ENCODE measurements around the gene KL. TPM values are rescaled to one million over a fixed set of nuclear protein-coding genes. Genes with fewer than 3 reads are reported as not detected.

KL gene
- total and polyA plus RNA-seq, 2 of the 8 experiments (the other 6 are each of a cell fraction or from before 2014, with no cell fraction given), result 0.02 TPM; not detected in 1

DNA sequence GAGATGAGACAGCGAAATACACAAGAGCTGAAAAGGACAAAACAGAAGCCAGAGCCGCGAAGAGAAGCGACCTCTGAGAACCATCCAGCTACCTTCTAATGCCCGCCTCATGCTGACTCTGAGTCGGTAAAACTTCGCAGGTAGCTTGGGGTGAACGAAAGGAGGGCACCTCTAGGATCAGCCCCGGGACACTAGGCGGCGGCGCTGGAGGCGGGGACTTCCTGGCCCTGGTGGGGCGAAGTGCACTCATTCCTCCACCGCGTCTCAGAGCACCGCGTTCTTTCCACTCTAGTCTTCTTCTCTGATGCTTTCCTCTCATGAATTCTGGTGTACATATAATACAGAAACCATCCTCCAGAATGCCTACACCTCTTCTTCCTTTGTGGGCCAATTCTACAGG is 50.1 kb downstream of the KL start:
- POLR2A ChIA-PET (ENCODE audit: partially characterized antibody), result no interaction called here
- no peak for FAIRE-seq

More for the DNA sequence above, 50.1 kb downstream of the KL start:
- Histone ChIP-seq H3K4me3 (ENCODE audit: extremely low read depth in 1 of 4, insufficient read depth in 2 of 4, low read depth in 3 of 4, low read length in 4 of 4) (no peak overlapping the region), H4K20me1 (replicated peaks in 1 of 2; ENCODE audit: control insufficient read depth in 1 of 2, insufficient read depth in 2 of 2, low read length in 2 of 2) (no peaks in the 10 kb centered on the region), H3K4me1 (replicated peaks in 1 of 4; ENCODE audit: control insufficient read depth in 3 of 4, insufficient read depth in 4 of 4, low read length in 3 of 4) (no peaks in the 10 kb centered on the region), H4K5ac (ENCODE audit: insufficient read length, low read depth, low read length) (no peak overlapping the region), H2BK5ac (ENCODE audit: low read depth, low read length) (no peak overlapping the region), H3K79me2 (ENCODE audit: control insufficient read depth in 1 of 2, insufficient read depth in 2 of 2, low read length in 2 of 2) (no peaks in the 10 kb centered on the region), H3K14ac (ENCODE audit: insufficient read length) (no peak overlapping the region), H3K4ac (replicated peaks; ENCODE audit: insufficient read length, low read depth, low read length) (no peak overlapping the region), H3K27me3 (replicated peaks in 1 of 4; ENCODE audit: control insufficient read depth in 3 of 4, extremely low read depth in 1 of 4, insufficient read depth in 3 of 4, low read length in 3 of 4) (no peaks in the 10 kb centered on the region), H2BK15ac (ENCODE audit: low read length) (no peak overlapping the region), H3K79me1 (ENCODE audit: low read depth, low read length) (no peaks in the 10 kb centered on the region), H3K4me2 (ENCODE audit: insufficient read depth in 1 of 2, low read depth in 2 of 2, low read length in 2 of 2) (no peak overlapping the region), H2AK5ac (ENCODE audit: low read depth, low read length) (no peak overlapping the region), H3K27ac (ENCODE audit: low read depth, low read length) (no peak overlapping the region), H4K91ac (replicated peaks; ENCODE audit: insufficient read length, low read length) (no peak overlapping the region), H2BK12ac (ENCODE audit: low read depth, low read length) (no peak overlapping the region), H3K9me3 (ENCODE audit: insufficient read depth in 2 of 2, low read depth in 1 of 2, low read length in 1 of 2) (no peaks in the 10 kb centered on the region), H3K18ac (ENCODE audit: extremely low read depth, low read length) (no peak overlapping the region; the same call in 1 of the 2 replicates), H3K56ac (replicated peaks; ENCODE audit: insufficient read length, low read depth, low read length) (no peak overlapping the region), H3K23me2 (ENCODE audit: low read depth, low read length) (no peaks in the 10 kb centered on the region), H2BK120ac (replicated peaks; ENCODE audit: low read depth, low read length) (no peak overlapping the region), H4K8ac (ENCODE audit: extremely low read depth, insufficient read depth, low read length) (no peak overlapping the region), H2AFZ (ENCODE audit: low read length) (peak overlapping the region; percentile 81; the same call in 1 of the 2 replicates), H3K9ac (replicated peaks in 1 of 4; ENCODE audit: extremely low read depth in 1 of 4, low read depth in 3 of 4, low read length in 3 of 4) (no peak overlapping the region), H2BK20ac (ENCODE audit: low read length) (no peak overlapping the region), H3K23ac (ENCODE audit: insufficient read length) (no peak overlapping the region), H3K36me3 (ENCODE audit: control insufficient read depth in 2 of 4, insufficient read depth in 4 of 4, low read length in 3 of 4) (no peaks in the 10 kb centered on the region)
- CTCF ChIA-PET (ENCODE audit: partially characterized antibody), result interaction anchor here (0.9 kb wide), 1 partner anchor 26 kb away, joined by 3 read pairs; no protein-coding TSS in a partner anchor
- TF ChIP-seq FOSL1 (IDR thresholded peaks at IDR 0.05; ENCODE audit: insufficient read depth, low read depth, low read length) (no peak), TAF1 (IDR thresholded peaks at IDR 0.05; ENCODE audit: low read depth, low read length) (no peak), BACH1 (IDR thresholded peaks at IDR 0.05; ENCODE audit: low read length) (no peak), KDM1A (IDR thresholded peaks at IDR 0.05; ENCODE audit: borderline replicate concordance, low read length) (no peak), ATF3 (IDR thresholded peaks at IDR 0.05; ENCODE audit: insufficient read depth, low read depth, low read length) (no peak), RBBP5 (IDR thresholded peaks at IDR 0.05; ENCODE audit: borderline replicate concordance, low read depth, low read length) (no peak), SIX5 (IDR thresholded peaks at IDR 0.05; ENCODE audit: low read depth, low read length) (no peak), BCL11A (IDR thresholded peaks at IDR 0.05; ENCODE audit: low read depth in 2 of 2, low read length in 2 of 2) (no peak), JUND (IDR thresholded peaks at IDR 0.05; ENCODE audit: low read length) (no peak), RAD21 (IDR thresholded peaks at IDR 0.05 in 1 of 2, conservative IDR thresholded peaks at IDR 0.05 in 1 of 2; ENCODE audit: low read depth in 2 of 2, low read length in 2 of 2) (no peak)
- TF ChIP-seq, protein P1, sequence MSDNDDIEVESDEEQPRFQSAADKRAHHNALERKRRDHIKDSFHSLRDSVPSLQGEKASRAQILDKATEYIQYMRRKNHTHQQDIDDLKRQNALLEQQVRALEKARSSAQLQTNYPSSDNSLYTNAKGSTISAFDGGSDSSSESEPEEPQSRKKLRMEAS (IDR thresholded peaks at IDR 0.05), result no peak
- WGBS, 2 experiments (ENCODE audit: extremely low coverage in 1 of 2, insufficient coverage in 1 of 2, insufficient read length in 1 of 2, insufficient replicate concordance in 2 of 2, low coverage in 1 of 2, low lambda C conversion rate in 2 of 2, missing lambda C conversion rate in 1 of 2), result 97% methylated on average over 17 of the region's 18 CpGs; no CpG with 5 or more reads in 1 of the 2 experiments
- no peak for DNase-seq (ENCODE audit: low read depth in 1 of 2, low spot score in 2 of 2)
